Endothelial cell of umbilical vein (primary cell): ENCODE results near the gene OCA2. TPM values are rescaled to one million over a fixed set of nuclear protein-coding genes. Genes with fewer than 3 reads are reported as not detected.
"Not testable (repeated sequence)": the region's sequence is repeated elsewhere in the genome, so short reads cannot be mapped to it uniquely, and the experiment has no call there.

ENCODE experiments used
- BruUV-seq: library from RNA; stranded (reverse); fragments of 400-500 nt; replicated peaks from 2 replicates; lab custom pipeline; 2021; lab: Mats Ljungman, UMichigan
- CTCF ChIA-PET: fragments of 300-600, 350-600 bp; sonication (Branson Sonifier 250); formaldehyde crosslinking; loops from one replicate; lab custom pipeline; 2021; ENCODE audit warnings: antibody characterized with exemption, inconsistent platforms; lab: Charles Lee
- POLR2A ChIA-PET: fragments of 300-600, 350-600 bp; sonication (Branson Sonifier 250); formaldehyde crosslinking; loops from one replicate; lab custom pipeline; 2021; ENCODE audit warnings: antibody characterized with exemption, inconsistent platforms; lab: Charles Lee
- DNase-seq: peaks from one replicate; pipeline ENCODE4 v3.0.0-alpha.2; 2011; ENCODE audit warnings: low read depth, low spot score
- FAIRE-seq: peaks from 2 replicates; lab custom pipeline; 2011; peaks lifted over from hg19 to GRCh38; lab: Jason Lieb, UNC
- H2AFZ ChIP-seq: 2 replicates; pipeline ENCODE4 v1.6.0; 2012; ENCODE audit warnings: low read depth, low read length, control low read depth, inconsistent platforms
- H3K27ac ChIP-seq: 2 replicates; pipeline ENCODE4 v1.5.1; 2011; ENCODE audit warnings: low read depth, mild to moderate bottlenecking, control low read depth, low read length, moderate library complexity; ENCODE audit not compliant: insufficient read depth
- H3K27me3 ChIP-seq, 2 experiments: 2 replicates each; pipeline versions ENCODE4 v1.6.0 to v1.6.1; 2011; ENCODE audit warnings: low read length in 2 of 2, mixed read lengths in 1 of 2; ENCODE audit not compliant: control insufficient read depth in 2 of 2, insufficient read depth in 2 of 2
- H3K36me3 ChIP-seq, 2 experiments: 2 replicates in 1 of 2; 3 replicates in 1 of 2; pipeline ENCODE4 v1.5.1; 2011; ENCODE audit warnings: low read length in 2 of 2, mild to moderate bottlenecking in 1 of 2, moderate library complexity in 1 of 2; ENCODE audit not compliant: control insufficient read depth in 2 of 2, insufficient read depth in 2 of 2; ENCODE audit errors: extremely low read depth in 1 of 2
- H3K4me1 ChIP-seq: 3 replicates; pipeline ENCODE4 v1.5.1; 2011; ENCODE audit warnings: mild to moderate bottlenecking, low read length; ENCODE audit not compliant: control insufficient read depth, insufficient read depth; ENCODE audit errors: extremely low read depth
- H3K4me2 ChIP-seq: 2 replicates; pipeline ENCODE4 v1.6.1; 2011; ENCODE audit warnings: low read length, control low read depth, mixed read lengths; ENCODE audit not compliant: insufficient read depth
- H3K4me3 ChIP-seq, 3 experiments: fragments of 200-600 bp in 1 of 3; sonication (generic), shearing (Covaris generic) in 1 of 3; replicated peaks in 1 of 3; 2 replicates each; pipeline ENCODE4 v1.5.1; 2011 to 2016; ENCODE audit warnings: control low read depth in 3 of 3, low read length in 3 of 3, mild to moderate bottlenecking in 2 of 3, inconsistent platforms in 1 of 3, low read depth in 1 of 3, moderate library complexity in 1 of 3; ENCODE audit not compliant: insufficient read depth in 1 of 3
- H3K79me2 ChIP-seq: 2 replicates; pipeline ENCODE4 v1.6.0; 2012; ENCODE audit warnings: low read length, inconsistent platforms; ENCODE audit not compliant: control insufficient read depth, insufficient read depth
- H3K9ac ChIP-seq: replicated peaks from 2 replicates; pipeline ENCODE3; 2011; ENCODE audit warnings: low read length, control low read depth; ENCODE audit not compliant: insufficient read depth; ENCODE audit errors: extremely low read depth
- H3K9me1 ChIP-seq: replicated peaks from 3 replicates; pipeline ENCODE4 v1.6.0; 2011; ENCODE audit warnings: mild to moderate bottlenecking, low read length; ENCODE audit not compliant: control insufficient read depth, insufficient read depth; ENCODE audit errors: extremely low read depth
- H3K9me3 ChIP-seq: replicated peaks from 2 replicates; pipeline ENCODE4 v1.5.1; 2012; ENCODE audit warnings: low read length, inconsistent platforms; ENCODE audit not compliant: control insufficient read depth, insufficient read depth
- H4K20me1 ChIP-seq: replicated peaks from 2 replicates; pipeline ENCODE3; 2011; ENCODE audit warnings: mild to moderate bottlenecking, low read length; ENCODE audit not compliant: control insufficient read depth, insufficient read depth; ENCODE audit errors: extremely low read depth
- FOS ChIP-seq: IDR thresholded peaks from 2 replicates; pipeline ENCODE4 v1.6.1; 2011; ENCODE audit warnings: mild to moderate bottlenecking, low read length, moderate library complexity, borderline replicate concordance; ENCODE audit not compliant: insufficient read depth
- GATA2 ChIP-seq: IDR thresholded peaks from 2 replicates; pipeline ENCODE4 v1.7.0; 2011; ENCODE audit warnings: low read depth, mild to moderate bottlenecking, moderate library complexity, mixed read lengths, low read length; ENCODE audit not compliant: insufficient read length, insufficient read depth
- MYC ChIP-seq: IDR thresholded peaks from one replicate; pipeline ENCODE4 v1.6.1; 2011; ENCODE audit warnings: mild to moderate bottlenecking, low read depth, low read length
- POLR2AphosphoS5 ChIP-seq: IDR thresholded peaks from 2 replicates; pipeline ENCODE4 v1.6.1; 2012; ENCODE audit warnings: low read depth, mild to moderate bottlenecking, control low read depth, low read length, moderate library complexity; ENCODE audit not compliant: insufficient read depth
- dilution Hi-C: fragments of 300-500 bp; cut with MboI; formaldehyde crosslinking; loops from one replicate; pipeline ENCODE4 v1.15.0; 2019; ENCODE audit warnings: low sequenced_read_pairs; ENCODE audit not compliant: extremely low pct_ligation_motif_present
- intact Hi-C: fragments of 100-400 bp; cut with micrococcal nuclease; formaldehyde crosslinking; loops from one replicate; pipeline ENCODE4 v1.10.0; 2022
- polyA plus RNA-seq, 4 experiments: library from polyadenylated mRNA; depleted of rRNA in 3 of 4; stranded (reverse) in 3 of 4; unstranded in 1 of 4; fragments of >200 nt; gene quantifications; 2 replicates each; pipeline versions ENCODE4 v1.2.1 to v1.2.3, GENCODE V29; 2011 to 2012; ENCODE audit warnings: missing spikeins in 1 of 4
- total RNA-seq: library from RNA; stranded (reverse); gene quantifications from 2 replicates; pipeline ENCODE4 v1.2.3, GENCODE V29; 2021

Gene OCA2
- total and polyA plus RNA-seq, 2 donors (not counting 3 experiments of a cell fraction or from before 2014, with no cell fraction given), result not detected

GRCh38 chr15:28147801-28148200 is 48.7 kb upstream of the OCA2 start:
- no peak overlapping the region for H3K27ac ChIP-seq
- H3K4me3 ChIP-seq, result no peak overlapping the region
- dilution Hi-C loops (no loop called here), intact Hi-C loops (no loop called here)
- DNase-seq, result no peak
- BruUV-seq, result no TSS peak
- H3K36me3 ChIP-seq, result peaks cover 8 to 22% of the 10 kb centered on the region in 2 experiments
- H4K20me1 ChIP-seq, result no peaks in the 10 kb centered on the region
- no peak overlapping the region for H2AFZ ChIP-seq
- CTCF ChIA-PET, result interaction anchor here (0.9 kb wide), 1 partner anchor 22 kb away, joined by 4 read pairs; no protein-coding TSS in a partner anchor
- H3K9ac ChIP-seq, result no peak overlapping the region
- no peaks in the 10 kb centered on the region for H3K9me3 ChIP-seq
- peaks cover 24% of the 10 kb centered on the region for H3K79me2 ChIP-seq
- FAIRE-seq, result no peak
- H3K27me3 ChIP-seq, result no peaks in the 10 kb centered on the region
- H3K4me2 ChIP-seq, result no peak overlapping the region
- POLR2A ChIA-PET, result no interaction called here
- H3K9me1 ChIP-seq, result no peaks in the 10 kb centered on the region
- no peak for TF ChIP-seq MYC
- no peak for TF ChIP-seq GATA2
- TF ChIP-seq FOS, result no peak
- TF ChIP-seq POLR2AphosphoS5, result no peak
- H3K4me1 ChIP-seq, result no peaks in the 10 kb centered on the region

- H2AFZ ChIP-seq, H3K27me3 ChIP-seq, H3K9ac ChIP-seq, H4K20me1 ChIP-seq, BruUV-seq, H3K9me3 ChIP-seq, intact Hi-C loops, H3K4me1 ChIP-seq, POLR2A ChIA-PET, dilution Hi-C loops, H3K4me2 ChIP-seq, H3K27ac ChIP-seq, H3K9me1 ChIP-seq, H3K4me3 ChIP-seq, DNase-seq: not testable (repeated sequence)
- Histone ChIP-seq H3K79me2 (peaks cover 20% of the 10 kb centered on the region), H3K36me3 (peaks cover 8 to 29% of the 10 kb centered on the region in 2 experiments)
- peak; percentile 57 for FAIRE-seq
- CTCF ChIA-PET, result interaction anchor here (1.4 kb wide), 1 partner anchor 19 kb away, joined by 3 read pairs; no protein-coding TSS in a partner anchor
Measured at GRCh38 chr15:28145419-28145818, 46.3 kb upstream of the OCA2 start.
